NCI-H748 treated with DMSO at 0.1 percent for 48 hours (cell line): ENCODE results near the gene DMKN.
"Not testable (repeated sequence)": the region's sequence is repeated elsewhere in the genome, so short reads cannot be mapped to it uniquely, and the experiment has no call there.

Experiments
- DNase-seq: peaks from one replicate; lab custom pipeline; 2025; lab: John Stamatoyannopoulos, UW

The DMKN gene

DNA sequence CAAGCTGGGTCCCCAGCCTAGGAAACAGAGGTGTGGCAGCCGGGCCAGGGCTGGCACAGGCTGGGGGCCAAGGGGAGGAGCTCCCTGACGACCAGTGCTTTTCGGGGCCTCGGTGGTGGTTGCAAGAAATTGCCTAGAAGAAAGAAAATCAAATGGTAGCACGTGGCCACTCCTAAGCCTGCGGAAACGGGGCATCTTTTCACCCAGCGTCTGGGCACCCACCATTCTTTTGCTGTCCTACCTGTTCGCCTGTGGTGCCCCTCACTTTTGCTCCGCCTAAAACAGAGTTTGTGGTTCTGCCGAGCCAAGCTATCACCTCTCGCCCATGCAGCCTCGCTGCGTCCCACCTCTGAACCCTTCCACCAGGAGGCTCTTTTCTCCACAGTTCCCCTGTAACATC lies 16.0 kb downstream of the DMKN start:
- DNase-seq: no peak

GRCh38 chr19:35495107-35496064 lies 18.1 kb downstream of the DMKN start:
- no peak for DNase-seq

DNA sequence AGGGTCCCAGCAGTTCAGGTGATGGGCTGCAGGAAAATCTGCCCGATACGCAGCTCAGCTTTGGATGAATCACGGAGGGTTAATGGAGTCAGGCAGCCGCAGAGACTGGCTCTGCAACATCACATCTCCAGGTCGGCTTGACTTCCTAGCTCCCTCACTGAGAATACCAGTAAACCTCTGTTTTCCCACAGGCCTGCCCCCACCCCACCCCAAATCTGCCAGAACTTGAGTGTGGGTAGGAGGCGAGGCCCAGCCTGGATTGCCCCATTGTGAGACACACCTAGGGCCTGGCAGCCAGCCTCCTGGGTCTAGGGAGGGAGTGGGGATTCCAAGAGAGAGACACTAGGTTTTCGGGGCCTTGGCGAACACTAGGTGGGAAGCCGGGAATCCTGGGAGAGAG lies 19.5 kb downstream of the DMKN start:
- DNase-seq: no peak

GRCh38 chr19:35491836-35492360 lies 21.6 kb downstream of the DMKN start:
- DNase-seq: no peak

GRCh38 chr19:35490364-35490763 lies 23.1 kb downstream of the DMKN start, which contains the start of gene KRTDAP:
KRTDAP (minus strand) TSS chr19:35490464; CDS start chr19:35490442, 22 bp downstream.
- DNase-seq: no peak

GRCh38 chr19:35488677-35489076 lies 24.8 kb downstream of the DMKN start:
- DNase-seq: no peak

DNA sequence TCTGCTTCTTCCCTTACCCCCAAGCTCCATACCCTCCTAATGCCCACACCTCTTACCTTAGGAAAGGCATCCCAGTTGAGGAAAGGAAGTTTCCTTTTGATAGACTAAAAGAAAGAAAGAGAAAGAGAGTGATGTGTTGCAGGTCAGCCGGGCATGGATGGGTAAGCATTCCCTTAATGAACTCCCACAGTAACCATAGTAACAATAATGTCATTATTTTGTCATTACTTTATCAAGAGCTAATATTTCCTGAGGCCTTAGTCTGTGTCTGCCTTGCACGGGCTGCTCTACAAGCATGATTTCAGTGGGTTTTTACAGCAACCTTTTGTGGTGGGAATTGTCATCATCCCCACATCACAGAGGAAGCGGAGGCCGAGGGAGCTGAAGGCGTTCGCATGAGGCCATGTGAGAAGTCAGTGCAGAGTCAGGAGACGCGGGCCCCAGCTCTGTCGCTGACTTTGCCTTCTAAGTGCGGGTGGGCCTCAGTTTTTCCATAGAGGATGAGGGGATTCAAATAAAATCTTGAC lies 25.7 kb downstream of the DMKN start:
- no peak for DNase-seq

DNA sequence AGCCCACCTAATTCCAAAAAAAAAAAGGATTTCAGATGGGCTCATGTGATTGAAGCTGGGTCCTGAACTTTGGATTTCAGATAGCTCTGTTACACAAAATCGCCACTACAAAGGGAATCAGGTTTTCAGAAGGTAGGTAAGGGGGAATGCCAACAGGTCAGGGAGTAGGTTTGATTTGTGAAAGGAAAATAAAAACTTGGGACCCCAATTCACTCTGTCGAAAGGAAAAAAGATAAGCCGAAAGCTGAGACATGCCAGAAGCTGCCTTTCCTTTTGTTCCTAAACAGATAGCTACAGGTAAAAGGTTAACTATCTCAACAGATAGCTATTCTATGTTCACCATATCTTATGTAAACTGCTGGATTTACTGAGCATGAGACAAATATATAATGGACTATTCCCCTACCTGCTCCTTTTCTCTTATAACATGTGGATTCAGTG lies 27.2 kb downstream of the DMKN start:
- DNase-seq: no peak

DNA sequence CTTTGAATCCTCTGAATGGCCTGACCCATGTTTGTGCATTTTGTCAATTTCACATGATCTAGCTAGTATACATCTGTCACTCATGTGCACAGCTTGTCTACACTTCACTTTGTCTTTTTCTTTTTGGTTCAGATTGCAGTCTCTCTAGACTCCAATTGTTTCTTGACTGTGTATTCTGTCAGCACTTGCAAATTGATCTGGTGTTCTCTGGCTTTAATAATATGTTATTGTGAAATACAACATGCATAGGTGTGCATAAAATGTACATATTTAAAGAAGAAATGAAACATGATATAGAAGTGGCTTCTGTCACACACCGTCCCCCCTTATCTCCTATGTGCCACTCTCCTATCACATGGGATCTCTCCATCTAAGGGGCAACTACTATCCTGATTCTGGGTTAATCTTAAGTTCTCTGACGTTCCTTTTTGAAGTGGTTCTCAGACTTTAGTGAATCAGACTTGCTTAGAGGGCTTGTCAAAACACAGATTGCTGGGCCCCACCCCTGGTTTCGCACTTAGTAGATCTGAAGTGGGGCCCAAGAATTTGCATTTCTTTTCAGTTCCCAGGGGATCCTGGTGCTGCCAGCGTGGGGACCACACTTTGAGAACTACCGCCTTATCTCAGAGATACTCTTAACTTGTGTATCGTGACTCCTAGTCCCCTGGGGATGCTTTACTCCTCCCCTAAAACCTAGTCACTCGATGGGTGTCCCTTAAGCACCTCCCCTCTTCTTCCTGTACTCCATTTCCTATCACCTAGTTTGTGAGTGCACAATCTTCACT lies 29.0 kb downstream of the DMKN start:
- no peak for DNase-seq

DNA sequence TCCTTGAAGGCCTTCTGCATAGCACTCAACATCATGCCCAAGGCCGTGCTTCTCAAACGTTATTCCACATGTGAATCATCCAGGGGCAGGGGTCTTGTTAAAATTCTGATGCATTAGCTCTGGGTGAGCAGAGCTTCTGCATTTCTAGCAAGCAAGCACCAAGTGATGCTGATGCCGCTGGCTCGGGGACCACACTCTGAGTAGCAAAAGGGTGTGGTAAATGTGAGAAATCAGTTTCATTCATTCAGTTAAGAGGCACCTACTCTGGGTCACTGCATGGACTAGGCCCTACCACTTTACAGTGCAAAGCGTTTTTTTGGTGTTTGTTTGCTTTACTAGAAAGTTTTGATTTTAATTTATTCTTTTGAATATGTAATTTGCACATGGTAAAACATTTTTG lies 30.4 kb downstream of the DMKN start:
- no peak for DNase-seq

DNA sequence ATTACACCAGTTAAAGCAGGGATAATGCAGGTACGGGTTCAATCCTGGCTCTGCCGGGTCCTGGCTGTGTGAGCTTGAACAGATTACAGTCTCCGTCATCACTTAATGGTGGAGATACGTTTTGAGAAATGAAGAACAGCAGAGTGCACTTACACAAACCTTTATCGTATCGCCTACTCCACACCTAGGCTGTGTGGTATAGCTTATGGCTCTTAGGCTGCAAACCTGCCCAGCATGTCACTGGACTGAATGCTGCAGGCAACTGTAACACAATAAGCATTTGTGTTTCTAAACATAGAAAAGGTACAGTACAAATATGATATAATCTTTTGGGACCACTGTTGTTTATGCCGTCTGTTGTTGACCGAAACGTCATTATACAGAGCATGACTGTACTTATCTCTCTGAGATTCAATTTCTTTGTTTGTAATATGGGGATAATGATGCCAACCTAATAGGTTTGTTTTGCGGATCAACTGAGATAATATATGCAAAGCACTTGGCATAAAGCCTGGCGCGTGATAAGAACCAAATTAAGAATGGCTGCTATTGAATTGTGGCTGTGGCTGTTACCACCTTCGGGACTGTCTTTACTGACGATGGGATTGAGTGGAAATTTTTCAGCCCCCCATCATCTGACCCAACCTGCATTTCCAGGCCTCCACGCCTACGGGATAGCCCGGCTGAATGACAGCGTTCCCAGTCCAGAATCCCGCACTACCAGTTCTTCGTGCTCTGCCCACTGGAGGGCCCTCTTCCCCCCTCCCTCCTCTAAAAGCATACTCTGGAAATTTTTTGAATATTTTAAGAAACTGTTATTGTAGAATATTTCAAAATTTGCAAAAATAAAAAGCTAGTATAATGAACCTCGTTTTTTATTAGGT lies 34.4 kb downstream of the DMKN start:
- DNase-seq: peak; percentile 33

DNA sequence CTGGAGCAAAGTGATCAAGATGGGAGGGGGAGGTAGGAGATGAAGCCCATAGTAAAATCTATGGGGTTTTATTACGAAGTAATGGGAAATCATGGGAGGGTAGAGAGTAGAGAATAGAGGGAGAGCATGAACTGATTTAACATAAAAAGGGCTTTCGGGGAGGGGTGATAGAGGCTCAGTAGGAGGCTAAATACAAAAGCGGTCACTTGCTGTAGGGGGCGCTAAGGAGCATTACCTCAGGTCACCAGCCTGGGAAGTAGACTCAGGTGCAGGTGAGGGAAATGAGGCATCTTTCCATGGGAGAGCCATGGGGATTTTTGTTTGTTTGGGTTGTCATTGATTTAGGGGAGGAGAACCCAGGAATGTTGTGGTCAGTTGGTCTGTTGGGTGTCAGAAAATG lies 37.3 kb downstream of the DMKN start:
- DNase-seq: no peak

GRCh38 chr19:35474594-35474993 lies 38.9 kb downstream of the DMKN start:
- not testable (repeated sequence) for DNase-seq

DNA sequence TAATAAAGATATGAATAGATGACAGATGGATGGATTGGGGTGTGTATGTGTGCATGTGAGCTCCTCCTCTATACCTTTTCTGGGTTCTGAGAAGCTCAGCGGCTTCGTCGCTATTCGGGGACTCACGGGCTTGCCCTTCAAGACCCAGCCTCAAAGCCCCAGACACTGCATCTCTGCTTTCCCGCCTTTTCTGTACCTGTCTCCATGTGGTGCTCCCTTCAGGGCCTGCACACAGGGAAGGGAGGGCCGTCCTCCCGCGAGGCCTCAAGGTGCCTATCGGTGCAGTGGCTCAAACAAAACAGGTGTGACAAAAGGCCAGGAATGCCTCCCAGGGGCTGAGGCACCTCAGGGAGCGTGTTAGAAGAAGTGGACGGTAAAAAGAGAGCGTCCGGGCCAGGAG lies 39.3 kb downstream of the DMKN start:
- DNase-seq: no peak

- no peak for DNase-seq
These were observed 41.5 kb downstream of the DMKN start for GRCh38 chr19:35471946-35472345.

DNA sequence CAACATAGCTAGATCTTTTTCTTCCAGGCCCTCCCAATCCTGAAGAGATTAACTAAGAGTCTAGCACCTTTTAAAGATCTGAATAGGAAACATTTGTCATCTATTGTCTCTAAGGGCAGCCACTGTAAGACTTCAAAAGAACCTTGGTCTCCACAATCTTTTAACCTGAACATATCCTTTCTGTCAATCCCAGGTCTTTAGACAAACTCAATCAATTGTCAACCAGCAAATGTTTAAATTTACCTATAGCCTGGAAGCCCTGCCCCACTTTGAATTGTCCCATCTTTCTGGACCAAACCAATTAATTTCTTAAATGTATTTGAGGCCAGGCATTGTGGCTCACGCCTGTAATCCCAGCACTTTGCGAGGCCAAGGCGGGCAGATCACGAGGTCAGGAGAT lies 42.4 kb downstream of the DMKN start:
- DNase-seq: not testable (repeated sequence)

GRCh38 chr19:35470128-35470527 lies 43.3 kb downstream of the DMKN start:
- DNase-seq: no peak

GRCh38 chr19:35468637-35469036 lies 44.8 kb downstream of the DMKN start:
- DNase-seq: no peak

DNA sequence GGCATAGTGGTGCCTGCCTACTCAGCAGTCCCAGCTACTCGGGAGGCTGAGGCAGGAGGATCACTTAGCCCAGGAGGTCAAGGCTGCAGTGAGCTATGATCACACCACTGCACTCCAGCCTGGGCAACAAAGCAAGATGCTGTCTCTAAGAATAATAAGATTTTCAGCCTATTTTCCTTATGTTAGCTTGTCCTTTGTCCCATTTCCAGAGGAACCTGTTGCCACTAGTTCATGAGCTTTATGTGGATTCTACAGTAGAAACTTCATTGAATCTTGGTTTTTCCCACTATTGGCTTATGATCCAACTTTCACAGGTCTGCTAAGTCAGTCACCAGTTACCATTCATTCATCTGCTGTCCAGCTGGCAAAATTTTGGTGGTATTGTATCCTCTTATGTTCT lies 47.2 kb downstream of the DMKN start:
- no peak for DNase-seq

GRCh38 chr19:35462956-35463355 lies 50.5 kb downstream of the DMKN start:
- DNase-seq: not testable (repeated sequence)

DNA sequence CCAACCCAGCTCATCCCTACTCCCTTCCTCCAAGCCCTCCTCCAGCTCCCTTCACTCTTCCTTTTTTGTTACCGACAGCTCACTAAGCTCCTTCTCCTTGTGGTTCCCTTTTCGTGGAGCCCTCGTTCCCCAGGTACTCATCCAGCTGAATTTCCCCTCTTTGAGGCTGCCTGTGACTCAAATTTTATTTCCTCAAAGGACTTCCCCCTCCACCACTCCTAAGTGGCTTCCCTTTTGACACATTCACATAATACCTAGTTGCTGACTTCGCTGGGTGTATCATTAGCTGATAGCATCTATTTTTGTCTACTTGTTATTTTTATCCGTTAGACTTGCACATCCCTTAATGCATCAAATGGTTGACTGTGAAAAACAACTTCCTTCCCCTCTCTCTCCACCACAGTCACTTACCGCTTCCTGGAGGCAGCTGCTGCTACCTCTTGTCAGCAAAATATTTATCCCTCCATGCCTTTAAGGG lies 50.9 kb downstream of the DMKN start:
- DNase-seq: no peak
